Pulmonary artery endothelial cell (primary cell): Measurements from ENCODE around the gene OR1L8. TPM values are rescaled to one million over a fixed set of nuclear protein-coding genes. Genes with fewer than 3 reads are reported as not detected.

ENCODE experiments used
- DNase-seq: peaks from one replicate; pipeline ENCODE4 v3.0.0-alpha.2; 2011; ENCODE audit warnings: low read depth, low spot score
- total RNA-seq: library from RNA; depleted of rRNA; stranded (reverse); fragments of >200 nt; gene quantifications from 2 replicates; pipeline ENCODE4 v1.2.3, GENCODE V29; 2014

OR1L8 gene
- total RNA-seq, 1 donor from 2014 or later = 0.13 TPM

DNA sequence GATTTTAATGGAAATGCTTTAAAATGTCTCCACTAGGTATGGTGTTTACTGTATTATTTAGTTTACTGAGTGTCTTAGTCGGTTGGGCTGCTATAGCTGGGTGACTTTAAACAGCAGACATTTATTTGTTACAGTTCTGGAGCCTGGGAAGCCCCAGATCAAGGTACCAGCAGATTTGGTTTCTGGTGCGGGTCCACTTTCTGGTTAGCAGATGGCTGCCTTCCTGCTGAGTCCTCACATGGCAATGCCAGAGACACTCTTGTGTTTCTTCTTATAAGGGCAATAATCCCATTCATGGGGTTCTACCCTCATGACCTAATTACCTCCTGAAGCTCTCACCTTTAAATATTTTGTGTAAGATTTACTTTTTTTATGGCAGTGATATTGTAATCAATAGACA, 65.0 kb downstream of the OR1L8 start:
- DNase-seq = no peak

Other genes starting within 250 kb of the OR1L8 start
- gene PTGS1, start 212.4 kb downstream of the OR1L8 start, total RNA-seq = 14.4 and 28.7 TPM in 2 replicates
- gene OR1J1, start 105.5 kb downstream of the OR1L8 start, total RNA-seq = not detected in 2 replicates
- gene OR1J2, start 72.6 kb downstream of the OR1L8 start, total RNA-seq = not detected in 2 replicates
- not detected in 2 replicates for gene OR1J4, start 64.2 kb downstream of the OR1L8 start, total RNA-seq
- not detected in 2 replicates for gene OR1N1, start 56.1 kb downstream of the OR1L8 start, total RNA-seq
- not detected in 2 replicates for gene OR1N2, start 30.3 kb downstream of the OR1L8 start, total RNA-seq
- gene OR1Q1, start 31.4 kb upstream of the OR1L8 start, total RNA-seq = not detected in 2 replicates
- 0.07 TPM in 1 of 2 replicates, not detected in the other for gene OR1B1, start 74.2 kb upstream of the OR1L8 start, total RNA-seq
- not detected in 2 replicates for gene OR1L1, start 78.3 kb upstream of the OR1L8 start, total RNA-seq
- gene OR1L3, start 91.7 kb upstream of the OR1L8 start, total RNA-seq = not detected in 2 replicates
- not detected in 2 replicates for gene OR1L4, start 140.6 kb upstream of the OR1L8 start, total RNA-seq
- not detected in 2 replicates for gene OR1L6, start 158.9 kb upstream of the OR1L8 start, total RNA-seq
- not detected in 2 replicates for gene OR5C1, start 205.5 kb upstream of the OR1L8 start, total RNA-seq
- gene OR1K1, start 216.7 kb upstream of the OR1L8 start, total RNA-seq = not detected in 2 replicates
- gene PDCL, start 245.2 kb upstream of the OR1L8 start, total RNA-seq = 70.4 and 86.4 TPM in 2 replicates